HG03135 (cell line): ENCODE results near the gene RUNDC3A.

Source experiments
- ATAC-seq: cut with Tn5 transposase; IDR thresholded peaks from one replicate; pipeline ENCODE4 v1.9.1; 2021; ENCODE audit warnings: mild to moderate bottlenecking, moderate library complexity; ENCODE audit not compliant: unreplicated experiment

Gene RUNDC3A

GRCh38 chr17:44283344-44284023 lies 24.9 kb upstream of the RUNDC3A start:
- ATAC-seq: no peak

GRCh38 chr17:44284024-44284400 lies 24.4 kb upstream of the RUNDC3A start:
- ATAC-seq: no peak

DNA sequence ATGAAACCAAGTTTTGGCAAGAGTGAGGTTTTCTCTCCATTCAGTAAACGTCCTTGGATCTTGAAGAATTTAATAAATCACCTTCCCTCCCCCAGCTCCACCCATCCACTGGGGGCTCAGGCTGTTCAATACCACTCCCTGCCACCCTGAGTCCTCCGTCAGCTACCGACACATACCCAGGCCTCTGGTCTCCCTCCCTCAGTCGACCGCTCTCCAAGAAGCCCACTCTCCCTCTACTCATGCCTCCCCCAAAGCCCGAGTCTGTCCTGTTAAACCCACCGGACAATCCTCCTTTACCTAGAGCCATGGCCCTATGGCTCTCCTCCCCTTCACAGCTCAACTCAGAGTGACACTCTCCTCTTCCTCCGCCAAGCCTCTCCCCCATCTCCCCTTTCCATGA lies 20.8 kb upstream of the RUNDC3A start:
- ATAC-seq: no peak

DNA sequence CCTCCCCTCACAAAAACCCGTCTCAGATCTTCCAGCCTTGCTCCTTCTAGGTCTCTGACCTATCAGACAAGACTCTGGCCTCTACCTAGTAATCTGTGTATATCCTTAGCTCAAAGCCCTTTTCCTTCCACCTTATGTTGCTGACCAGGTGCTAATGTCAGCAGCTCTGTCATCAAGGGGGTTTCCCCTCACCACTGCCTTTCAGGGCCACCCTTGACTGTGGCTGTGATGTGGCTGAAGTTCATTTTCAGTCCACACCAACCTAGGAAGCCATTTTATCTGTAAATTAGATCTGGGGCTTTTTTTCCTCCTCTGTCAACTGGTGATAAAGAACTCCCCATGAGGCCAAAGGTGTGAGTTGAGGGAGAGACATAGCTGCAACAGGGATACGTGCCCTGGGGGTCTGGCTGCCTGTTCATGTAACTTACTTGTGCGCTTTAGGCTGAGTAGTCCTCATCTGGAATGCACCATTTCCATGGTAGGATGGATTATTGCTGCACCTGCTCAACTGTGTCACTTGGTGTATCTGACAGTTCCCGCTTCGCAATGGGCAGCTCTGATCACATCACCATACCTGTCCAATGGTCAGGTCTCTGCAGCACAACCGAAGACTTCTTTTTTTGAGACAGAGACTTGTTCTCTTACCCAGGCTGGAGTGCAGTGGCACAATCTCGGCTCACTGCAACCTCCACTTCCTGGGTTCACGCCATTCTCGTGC lies 14.7 kb upstream of the RUNDC3A start:
- no peak for ATAC-seq

GRCh38 chr17:44297975-44298374 lies 10.4 kb upstream of the RUNDC3A start:
- no peak for ATAC-seq

GRCh38 chr17:44304651-44305050 lies 3.8 kb upstream of the RUNDC3A start:
- no peak for ATAC-seq

GRCh38 chr17:44307387-44308186 lies 814 bp upstream of the RUNDC3A start:
- no peak for ATAC-seq

DNA sequence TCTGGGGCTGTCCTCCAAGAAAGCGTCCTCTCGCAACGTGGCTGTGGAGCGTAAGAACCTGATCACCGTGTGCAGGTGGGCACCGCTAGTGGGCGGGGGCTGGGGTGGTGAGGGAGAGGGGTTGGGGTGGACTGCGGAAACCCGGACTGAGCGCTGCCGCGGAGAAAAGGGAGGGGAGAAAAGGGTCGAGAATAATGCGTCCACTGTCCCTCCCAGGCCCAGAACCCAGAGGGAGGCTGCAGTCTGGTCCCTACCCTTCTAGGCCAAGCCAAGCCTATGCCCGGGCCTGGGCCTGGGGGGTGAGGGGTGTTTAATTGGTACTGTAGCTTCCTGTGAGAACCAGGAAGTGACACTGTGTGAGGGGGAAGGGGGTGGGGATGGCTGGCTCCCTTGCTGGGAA lies 464 bp downstream of the RUNDC3A start:
- ATAC-seq: no peak

DNA sequence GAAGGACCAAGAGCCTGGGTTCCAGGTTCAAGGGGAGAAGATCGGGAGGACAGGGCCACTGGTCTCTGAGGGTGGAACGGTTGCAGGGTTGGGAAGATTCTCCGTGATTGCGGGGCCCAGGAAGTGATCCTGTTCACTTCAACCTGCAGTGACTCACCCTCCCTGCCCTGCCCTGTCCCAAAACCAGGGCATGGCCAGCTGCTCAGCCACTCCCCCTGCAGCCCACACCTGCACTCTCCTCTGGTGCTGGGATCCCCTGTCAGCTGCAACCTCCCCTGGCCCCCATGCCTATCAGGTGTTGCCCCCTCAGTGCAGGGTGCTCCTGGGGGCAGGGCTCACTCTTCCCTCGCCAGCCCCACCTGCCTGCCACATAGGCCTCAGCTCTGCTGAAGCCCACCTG lies 1.1 kb downstream of the RUNDC3A start:
- no peak for ATAC-seq

DNA sequence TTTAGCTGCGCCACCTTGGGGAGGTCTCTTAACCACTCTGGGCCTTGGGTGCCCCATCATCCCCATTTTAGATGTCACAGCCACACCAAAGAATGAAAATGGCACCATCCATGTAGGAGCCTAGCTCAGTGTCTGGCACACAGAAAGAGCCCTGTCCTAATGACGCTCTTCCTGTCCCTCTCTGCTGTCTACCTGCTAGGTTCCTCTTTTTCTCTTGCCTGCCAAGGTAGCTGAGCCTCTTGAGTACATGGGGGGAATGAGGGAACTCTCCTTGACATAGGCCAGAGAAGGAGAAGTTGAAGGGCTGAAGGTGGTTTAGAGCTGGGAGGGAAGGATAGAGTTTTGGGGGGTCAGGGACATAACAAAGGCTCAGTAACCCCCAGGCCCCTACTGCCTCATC lies 1.8 kb downstream of the RUNDC3A start:
- no peak for ATAC-seq

- ATAC-seq: no peak
Measured at GRCh38 chr17:44310609-44311376, 2.4 kb downstream of the RUNDC3A start.

- ATAC-seq: no peak
Measured at GRCh38 chr17:44311562-44312181, 3.3 kb downstream of the RUNDC3A start.

GRCh38 chr17:44312396-44313104 lies 4.1 kb downstream of the RUNDC3A start:
- no peak for ATAC-seq

- no peak for ATAC-seq
Measured at GRCh38 chr17:44314031-44314430, 5.6 kb downstream of the RUNDC3A start.

GRCh38 chr17:44314524-44314868 lies 6.1 kb downstream of the RUNDC3A start:
- no peak for ATAC-seq

GRCh38 chr17:44314869-44315661 lies 6.7 kb downstream of the RUNDC3A start:
- ATAC-seq: no peak

DNA sequence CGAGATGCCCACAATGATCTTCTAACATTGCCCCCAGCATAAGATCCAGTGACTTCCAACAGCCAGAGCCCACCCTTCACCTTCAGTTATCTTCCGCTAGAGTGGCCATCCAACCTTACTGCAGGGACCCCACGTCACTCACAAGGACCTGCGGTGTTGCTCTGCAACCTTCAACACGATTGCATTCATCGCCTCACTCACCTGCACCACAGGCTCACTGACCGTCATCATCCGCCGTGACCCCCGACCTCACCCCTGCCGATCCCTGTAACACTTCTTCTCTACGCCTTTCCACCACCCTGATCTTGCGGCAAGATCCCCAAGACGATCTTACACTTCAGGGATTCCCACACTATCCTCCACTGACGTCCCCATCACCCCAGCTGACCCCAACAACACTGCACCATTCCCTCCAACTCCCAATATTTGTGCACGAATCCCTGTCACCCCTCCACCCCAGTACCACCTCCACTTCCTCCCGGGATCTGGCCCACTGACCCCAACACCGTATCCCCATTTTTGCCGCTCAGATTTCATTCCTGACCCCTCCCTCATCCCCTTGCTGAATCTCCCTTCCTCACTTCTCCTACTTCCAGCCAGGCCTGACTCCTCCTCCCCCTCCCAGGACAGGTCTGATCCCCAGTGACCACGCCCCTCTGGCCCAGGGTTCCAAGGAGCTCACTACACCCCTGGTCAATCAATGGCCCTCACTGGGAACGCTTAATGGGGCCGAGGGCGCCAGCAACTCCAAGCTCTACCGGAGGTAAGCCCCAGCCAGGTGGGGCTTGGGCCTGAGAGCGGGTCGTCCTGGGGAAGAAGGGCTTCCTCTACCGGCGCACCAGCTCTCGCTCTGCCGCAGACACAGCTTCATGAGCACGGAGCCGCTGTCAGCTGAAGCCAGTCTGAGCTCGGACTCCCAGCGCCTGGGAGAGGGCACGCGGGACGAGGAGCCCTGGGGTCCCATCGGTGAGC lies 7.6 kb downstream of the RUNDC3A start:
- no peak for ATAC-seq

- ATAC-seq: no peak
Measured at GRCh38 chr17:44317545-44317944, 9.1 kb downstream of the RUNDC3A start.
